K562 (cell line): ENCODE results near the gene MTA2. TPM values are rescaled to one million over a fixed set of nuclear protein-coding genes. Genes with fewer than 3 reads are reported as not detected.

Source experiments
- CAMTA2 ChIP-seq: fragments of 250-450 bp; sonication (Bioruptor Pico); conservative IDR thresholded peaks from 2 replicates; pipeline ENCODE4 v1.5.1; 2022
- CBX5 ChIP-seq: IDR thresholded peaks from 2 replicates; pipeline ENCODE4 v1.6.1; 2014; ENCODE audit warnings: low read depth, borderline replicate concordance
- CREB1 ChIP-seq, 2 experiments: sonication (generic) in 1 of 2; formaldehyde crosslinking in 1 of 2; IDR thresholded peaks; 2 replicates each; pipeline versions ENCODE4 v1.6.1 to v1.8.0; 2012 to 2022; ENCODE audit warnings: inconsistent platforms in 1 of 2, mild to moderate bottlenecking in 1 of 2, missing genetic modification reagents in 1 of 2, moderate library complexity in 1 of 2
- DNMT1 ChIP-seq: fragments of 450-650 bp; IDR thresholded peaks from 2 replicates; pipeline ENCODE4 v1.6.1; 2016; ENCODE audit warnings: antibody characterized with exemption, mild to moderate bottlenecking
- ELF2 ChIP-seq: fragments of 250-450 bp; sonication (Bioruptor Pico); IDR thresholded peaks from 2 replicates; pipeline ENCODE4 v1.5.0; 2021; ENCODE audit warnings: mild to moderate bottlenecking
- EZH2 ChIP-seq: IDR thresholded peaks from 2 replicates; pipeline ENCODE4 v1.6.1; 2012; ENCODE audit warnings: low read depth, mild to moderate bottlenecking, inconsistent platforms, low read length, borderline replicate concordance
- HLTF ChIP-seq: fragments of 450-650 bp; IDR thresholded peaks from 2 replicates; pipeline ENCODE4 v1.6.1; 2016
- ILF3 ChIP-seq: fragments of 450-650 bp; IDR thresholded peaks from 2 replicates; pipeline ENCODE4 v1.6.1; 2018; ENCODE audit warnings: antibody characterized with exemption, mild to moderate bottlenecking, moderate library complexity, borderline replicate concordance
- NFATC3 ChIP-seq: fragments of 450-650 bp; IDR thresholded peaks from 2 replicates; pipeline ENCODE4 v1.6.1; 2017; ENCODE audit warnings: mild to moderate bottlenecking
- NR1H2 ChIP-seq: sonication (generic); formaldehyde crosslinking; IDR thresholded peaks from 2 replicates; pipeline ENCODE4 v1.4.0; 2020; ENCODE audit warnings: mild to moderate bottlenecking, missing genetic modification reagents
- NRF1 ChIP-seq, 2 experiments: fragments of 450-650 bp; IDR thresholded peaks in 1 of 2; conservative IDR thresholded peaks in 1 of 2; 2 replicates each; pipeline ENCODE4 v1.6.1; 2014; ENCODE audit warnings: mild to moderate bottlenecking in 2 of 2
- SMARCA4 ChIP-seq: fragments of 450-650 bp; IDR thresholded peaks from 2 replicates; pipeline ENCODE4 v1.6.1; 2016
- TEAD1 ChIP-seq, 2 experiments: fragments of 450-650 bp in 1 of 2; sonication (generic) in 1 of 2; formaldehyde crosslinking; IDR thresholded peaks; 2 replicates each; pipeline versions ENCODE4 v1.4.0 to v1.8.0; 2020 to 2022; ENCODE audit warnings: mild to moderate bottlenecking in 2 of 2, missing genetic modification reagents in 1 of 2
- ZFP36 ChIP-seq: fragments of 150-350 bp; IDR thresholded peaks from 2 replicates; pipeline ENCODE4 v1.6.1; 2018; ENCODE audit warnings: low read length, low read depth; ENCODE audit not compliant: partially characterized antibody
- ZNF316 ChIP-seq: fragments of 450-650 bp; IDR thresholded peaks from 2 replicates; pipeline ENCODE4 v1.6.1; 2016
- ZZZ3 ChIP-seq: fragments of 450-650 bp; IDR thresholded peaks from 2 replicates; pipeline ENCODE4 v1.6.1; 2016; ENCODE audit warnings: antibody characterized with exemption, mild to moderate bottlenecking, moderate library complexity
- polyA plus RNA-seq, 8 experiments: library from polyadenylated mRNA; depleted of rRNA in 4 of 8; stranded (reverse) in 5 of 8; unstranded in 3 of 8; fragments of >200 nt; fragmentation: Nextera tagmentation in 2 of 8; fragmentation: Illumina TruSeq in 1 of 8; extraction: Ambion mirVana in 2 of 8; extraction: Trizol in 1 of 8; gene quantifications; 2 replicates each; pipeline versions ENCODE4 v1.2.1 to v1.2.3, GENCODE V29; 2011 to 2014; ENCODE audit warnings: inconsistent platforms in 1 of 8, missing spikeins in 1 of 8
- total RNA-seq, 7 experiments: library from RNA; depleted of rRNA in 6 of 7; stranded (reverse); fragments of >200 nt in 6 of 7; fragmentation: Illumina TruSeq in 2 of 7; extraction: Trizol in 2 of 7; gene quantifications; 2 replicates each; pipeline versions ENCODE4 v1.2.1 to v1.2.3, GENCODE V29; 2011 to 2021; ENCODE audit warnings: low replicate concordance in 1 of 7
- TF ChIP-seq, protein P1 (sequence below): sonication (generic); formaldehyde crosslinking; IDR thresholded peaks from 2 replicates; pipeline ENCODE4 v1.8.0; 2022; ENCODE audit warnings: mild to moderate bottlenecking, missing genetic modification reagents
- TF ChIP-seq, protein P2 (sequence below): sonication (generic); formaldehyde crosslinking; IDR thresholded peaks from 2 replicates; pipeline ENCODE4 v1.8.0; 2022; ENCODE audit warnings: mild to moderate bottlenecking, missing genetic modification reagents
- TF ChIP-seq, protein P3 (sequence below): fragments of 250-450 bp; sonication (Bioruptor Pico); IDR thresholded peaks from 2 replicates; pipeline ENCODE4 v1.4.0; 2020

The MTA2 gene
- total and polyA plus RNA-seq, 9 of the 15 experiments (the other 6 are each of a cell fraction or from before 2014, with no cell fraction given) = 6.2 to 220 (median 172) TPM

- TF ChIP-seq HLTF (peak; percentile 92), CAMTA2 (CRISPR knock-in tag) (no peak), CREB1 (IDR thresholded peaks at IDR 0.05) (no peak; the same call in 1 of the 2 replicates), CREB1 (CRISPR knock-in tag; IDR thresholded peaks at IDR 0.05) (no peak), DNMT1 (0 out of 2 replicates have a peak, but pooled peaks have one; percentile 36), ZNF316 (0 out of 2 replicates have a peak, but pooled peaks have one; percentile 27), TEAD1 (CRISPR knock-in tag; IDR thresholded peaks at IDR 0.05) (peak in 1 of 2 experiments; percentile 18; a peak in 2 of 4 replicates), NR1H2 (CRISPR knock-in tag) (no peak), EZH2 (no peak), ILF3 (no peak), NFATC3 (no peak), ELF2 (CRISPR knock-in tag) (no peak), NRF1 (conservative IDR thresholded peaks at IDR 0.05 in 1 of 2, IDR thresholded peaks at IDR 0.05 in 1 of 2) (peak; percentile 50 to 53), ZZZ3 (no peak), SMARCA4 (peak; percentile 70), ZFP36 (no peak), CBX5 (no peak)
- TF ChIP-seq, protein P1, sequence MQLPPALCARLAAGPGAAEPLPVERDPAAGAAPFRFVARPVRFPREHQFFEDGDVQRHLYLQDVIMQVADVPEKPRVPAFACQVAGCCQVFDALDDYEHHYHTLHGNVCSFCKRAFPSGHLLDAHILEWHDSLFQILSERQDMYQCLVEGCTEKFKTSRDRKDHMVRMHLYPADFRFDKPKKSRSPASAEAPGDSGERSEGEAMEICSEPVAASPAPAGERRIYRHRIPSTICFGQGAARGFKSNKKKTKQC (CRISPR knock-in tag) = peak; percentile 47; the same call in 1 of the 2 replicates
- TF ChIP-seq, protein P2, sequence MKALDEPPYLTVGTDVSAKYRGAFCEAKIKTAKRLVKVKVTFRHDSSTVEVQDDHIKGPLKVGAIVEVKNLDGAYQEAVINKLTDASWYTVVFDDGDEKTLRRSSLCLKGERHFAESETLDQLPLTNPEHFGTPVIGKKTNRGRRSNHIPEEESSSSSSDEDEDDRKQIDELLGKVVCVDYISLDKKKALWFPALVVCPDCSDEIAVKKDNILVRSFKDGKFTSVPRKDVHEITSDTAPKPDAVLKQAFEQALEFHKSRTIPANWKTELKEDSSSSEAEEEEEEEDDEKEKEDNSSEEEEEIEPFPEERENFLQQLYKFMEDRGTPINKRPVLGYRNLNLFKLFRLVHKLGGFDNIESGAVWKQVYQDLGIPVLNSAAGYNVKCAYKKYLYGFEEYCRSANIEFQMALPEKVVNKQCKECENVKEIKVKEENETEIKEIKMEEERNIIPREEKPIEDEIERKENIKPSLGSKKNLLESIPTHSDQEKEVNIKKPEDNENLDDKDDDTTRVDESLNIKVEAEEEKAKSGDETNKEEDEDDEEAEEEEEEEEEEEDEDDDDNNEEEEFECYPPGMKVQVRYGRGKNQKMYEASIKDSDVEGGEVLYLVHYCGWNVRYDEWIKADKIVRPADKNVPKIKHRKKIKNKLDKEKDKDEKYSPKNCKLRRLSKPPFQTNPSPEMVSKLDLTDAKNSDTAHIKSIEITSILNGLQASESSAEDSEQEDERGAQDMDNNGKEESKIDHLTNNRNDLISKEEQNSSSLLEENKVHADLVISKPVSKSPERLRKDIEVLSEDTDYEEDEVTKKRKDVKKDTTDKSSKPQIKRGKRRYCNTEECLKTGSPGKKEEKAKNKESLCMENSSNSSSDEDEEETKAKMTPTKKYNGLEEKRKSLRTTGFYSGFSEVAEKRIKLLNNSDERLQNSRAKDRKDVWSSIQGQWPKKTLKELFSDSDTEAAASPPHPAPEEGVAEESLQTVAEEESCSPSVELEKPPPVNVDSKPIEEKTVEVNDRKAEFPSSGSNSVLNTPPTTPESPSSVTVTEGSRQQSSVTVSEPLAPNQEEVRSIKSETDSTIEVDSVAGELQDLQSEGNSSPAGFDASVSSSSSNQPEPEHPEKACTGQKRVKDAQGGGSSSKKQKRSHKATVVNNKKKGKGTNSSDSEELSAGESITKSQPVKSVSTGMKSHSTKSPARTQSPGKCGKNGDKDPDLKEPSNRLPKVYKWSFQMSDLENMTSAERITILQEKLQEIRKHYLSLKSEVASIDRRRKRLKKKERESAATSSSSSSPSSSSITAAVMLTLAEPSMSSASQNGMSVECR (CRISPR knock-in tag) = no peak
- TF ChIP-seq, protein P3, sequence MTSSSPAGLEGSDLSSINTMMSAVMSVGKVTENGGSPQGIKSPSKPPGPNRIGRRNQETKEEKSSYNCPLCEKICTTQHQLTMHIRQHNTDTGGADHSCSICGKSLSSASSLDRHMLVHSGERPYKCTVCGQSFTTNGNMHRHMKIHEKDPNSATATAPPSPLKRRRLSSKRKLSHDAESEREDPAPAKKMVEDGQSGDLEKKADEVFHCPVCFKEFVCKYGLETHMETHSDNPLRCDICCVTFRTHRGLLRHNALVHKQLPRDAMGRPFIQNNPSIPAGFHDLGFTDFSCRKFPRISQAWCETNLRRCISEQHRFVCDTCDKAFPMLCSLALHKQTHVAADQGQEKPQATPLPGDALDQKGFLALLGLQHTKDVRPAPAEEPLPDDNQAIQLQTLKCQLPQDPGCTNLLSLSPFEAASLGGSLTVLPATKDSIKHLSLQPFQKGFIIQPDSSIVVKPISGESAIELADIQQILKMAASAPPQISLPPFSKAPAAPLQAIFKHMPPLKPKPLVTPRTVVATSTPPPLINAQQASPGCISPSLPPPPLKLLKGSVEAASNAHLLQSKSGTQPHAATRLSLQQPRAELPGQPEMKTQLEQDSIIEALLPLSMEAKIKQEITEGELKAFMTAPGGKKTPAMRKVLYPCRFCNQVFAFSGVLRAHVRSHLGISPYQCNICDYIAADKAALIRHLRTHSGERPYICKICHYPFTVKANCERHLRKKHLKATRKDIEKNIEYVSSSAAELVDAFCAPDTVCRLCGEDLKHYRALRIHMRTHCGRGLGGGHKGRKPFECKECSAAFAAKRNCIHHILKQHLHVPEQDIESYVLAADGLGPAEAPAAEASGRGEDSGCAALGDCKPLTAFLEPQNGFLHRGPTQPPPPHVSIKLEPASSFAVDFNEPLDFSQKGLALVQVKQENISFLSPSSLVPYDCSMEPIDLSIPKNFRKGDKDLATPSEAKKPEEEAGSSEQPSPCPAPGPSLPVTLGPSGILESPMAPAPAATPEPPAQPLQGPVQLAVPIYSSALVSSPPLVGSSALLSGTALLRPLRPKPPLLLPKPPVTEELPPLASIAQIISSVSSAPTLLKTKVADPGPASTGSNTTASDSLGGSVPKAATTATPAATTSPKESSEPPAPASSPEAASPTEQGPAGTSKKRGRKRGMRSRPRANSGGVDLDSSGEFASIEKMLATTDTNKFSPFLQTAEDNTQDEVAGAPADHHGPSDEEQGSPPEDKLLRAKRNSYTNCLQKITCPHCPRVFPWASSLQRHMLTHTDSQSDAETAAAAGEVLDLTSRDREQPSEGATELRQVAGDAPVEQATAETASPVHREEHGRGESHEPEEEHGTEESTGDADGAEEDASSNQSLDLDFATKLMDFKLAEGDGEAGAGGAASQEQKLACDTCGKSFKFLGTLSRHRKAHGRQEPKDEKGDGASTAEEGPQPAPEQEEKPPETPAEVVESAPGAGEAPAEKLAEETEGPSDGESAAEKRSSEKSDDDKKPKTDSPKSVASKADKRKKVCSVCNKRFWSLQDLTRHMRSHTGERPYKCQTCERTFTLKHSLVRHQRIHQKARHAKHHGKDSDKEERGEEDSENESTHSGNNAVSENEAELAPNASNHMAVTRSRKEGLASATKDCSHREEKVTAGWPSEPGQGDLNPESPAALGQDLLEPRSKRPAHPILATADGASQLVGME (CRISPR knock-in tag) = no peak
- TF ChIP-seq, all 486 proteins: peak for 144
Observed at GRCh38 chr11:62553080-62553838, 48.4 kb downstream of the MTA2 start (continued).
